HG02678 (cell line): ENCODE measurements around the gene TMA7B.

ENCODE experiments used
- ATAC-seq: cut with Tn5 transposase; IDR thresholded peaks from one replicate; pipeline ENCODE4 v1.9.1; 2021; ENCODE audit warnings: mild to moderate bottlenecking, moderate library complexity; ENCODE audit not compliant: unreplicated experiment

Gene TMA7B

GRCh38 chr22:39959640-39960447 is at the start of gene TMA7B:
Gene TMA7B, plus strand, starts transcription at chr22:39960397. Its CDS starts 3,978 bp downstream, at chr22:39964375.
- no peak for ATAC-seq

- no peak for ATAC-seq
Observed at GRCh38 chr22:39910876-39911613, 49.2 kb upstream of the TMA7B start.

GRCh38 chr22:39913321-39913720 is 46.9 kb upstream of the TMA7B start:
- ATAC-seq: no peak

GRCh38 chr22:39913886-39914285 is 46.3 kb upstream of the TMA7B start:
- ATAC-seq: no peak

GRCh38 chr22:39914584-39914983 is 45.6 kb upstream of the TMA7B start:
- no peak for ATAC-seq

GRCh38 chr22:39915295-39915726 is 44.9 kb upstream of the TMA7B start:
- no peak for ATAC-seq

GRCh38 chr22:39916496-39916895 is 43.7 kb upstream of the TMA7B start:
- no peak for ATAC-seq

- ATAC-seq: no peak
Observed at GRCh38 chr22:39917197-39917643, 43.0 kb upstream of the TMA7B start.

- no peak for ATAC-seq
Observed at GRCh38 chr22:39917776-39918495, 42.3 kb upstream of the TMA7B start.

GRCh38 chr22:39920134-39920743 is 40.0 kb upstream of the TMA7B start:
- no peak for ATAC-seq

GRCh38 chr22:39923696-39924095 is 36.5 kb upstream of the TMA7B start:
- ATAC-seq: no peak

GRCh38 chr22:39924286-39924685 is 35.9 kb upstream of the TMA7B start:
- ATAC-seq: no peak

- no peak for ATAC-seq
Observed at GRCh38 chr22:39925273-39925672, 34.9 kb upstream of the TMA7B start.

GRCh38 chr22:39925909-39926679 is 34.1 kb upstream of the TMA7B start:
- no peak for ATAC-seq

GRCh38 chr22:39926753-39927152 is 33.4 kb upstream of the TMA7B start:
- no peak for ATAC-seq

GRCh38 chr22:39927544-39927943 is 32.7 kb upstream of the TMA7B start:
- no peak for ATAC-seq

- ATAC-seq: no peak
Observed at GRCh38 chr22:39928536-39929520, 31.4 kb upstream of the TMA7B start.

GRCh38 chr22:39931251-39931650 is 28.9 kb upstream of the TMA7B start:
- no peak for ATAC-seq

GRCh38 chr22:39932166-39932565 is 28.0 kb upstream of the TMA7B start:
- no peak for ATAC-seq
